SK-N-DZ (cell line): ENCODE results near the gene AKAP5.
"Not testable (repeated sequence)": the region's sequence is repeated elsewhere in the genome, so short reads cannot be mapped to it uniquely, and the experiment has no call there.

Experiments
- DNase-seq: peaks from one replicate; pipeline ENCODE4 v3.0.0-alpha.2; 2015; ENCODE audit warnings: low spot score

The AKAP5 gene

DNA sequence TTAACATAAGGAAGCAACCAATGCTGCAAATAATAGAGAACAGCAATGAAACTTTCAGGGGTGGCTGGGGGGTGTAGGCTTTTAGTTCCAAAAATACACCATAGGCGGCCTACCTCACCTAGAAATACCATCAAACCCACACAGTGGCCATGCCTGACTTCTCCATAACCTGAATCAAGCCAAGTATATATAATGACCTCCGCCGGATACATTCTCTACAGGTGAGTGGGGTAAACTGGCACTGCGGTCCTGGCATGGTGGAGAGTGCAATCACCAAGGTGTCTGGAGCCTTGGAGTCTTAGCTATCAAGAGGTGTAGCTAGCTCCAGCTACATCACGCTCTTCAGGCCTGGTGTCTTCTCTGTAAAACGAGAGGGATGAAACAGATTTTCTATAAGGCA is 37.2 kb downstream of the AKAP5 start:
- DNase-seq, result peak; percentile 16

DNA sequence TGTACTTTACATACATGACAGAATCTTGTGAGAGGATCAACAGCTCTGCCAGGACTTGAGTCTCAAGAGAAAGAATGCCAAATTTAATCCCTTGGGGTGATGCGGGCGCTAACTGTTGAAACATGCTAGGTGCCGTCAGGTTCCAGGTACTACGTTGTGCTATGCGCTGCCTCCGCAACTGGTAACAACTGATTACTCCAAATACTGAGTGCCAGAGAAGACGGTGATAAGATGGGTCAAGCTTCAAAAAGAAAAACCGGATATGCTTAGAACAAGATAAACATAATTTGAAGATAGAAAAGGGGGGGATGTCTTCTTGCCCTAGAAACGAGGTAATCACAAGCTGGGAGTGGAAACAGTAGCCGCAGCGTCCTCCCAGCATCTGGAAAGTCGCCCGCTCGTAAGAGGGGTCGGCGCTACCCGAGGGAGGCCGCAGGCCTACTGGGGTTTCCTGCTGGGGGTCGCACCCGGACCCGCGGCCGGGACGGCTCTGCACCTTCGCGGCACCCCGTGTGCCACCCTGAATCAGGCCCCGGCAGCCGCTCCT is 37.7 kb downstream of the AKAP5 start:
- peak; percentile 26 for DNase-seq

DNA sequence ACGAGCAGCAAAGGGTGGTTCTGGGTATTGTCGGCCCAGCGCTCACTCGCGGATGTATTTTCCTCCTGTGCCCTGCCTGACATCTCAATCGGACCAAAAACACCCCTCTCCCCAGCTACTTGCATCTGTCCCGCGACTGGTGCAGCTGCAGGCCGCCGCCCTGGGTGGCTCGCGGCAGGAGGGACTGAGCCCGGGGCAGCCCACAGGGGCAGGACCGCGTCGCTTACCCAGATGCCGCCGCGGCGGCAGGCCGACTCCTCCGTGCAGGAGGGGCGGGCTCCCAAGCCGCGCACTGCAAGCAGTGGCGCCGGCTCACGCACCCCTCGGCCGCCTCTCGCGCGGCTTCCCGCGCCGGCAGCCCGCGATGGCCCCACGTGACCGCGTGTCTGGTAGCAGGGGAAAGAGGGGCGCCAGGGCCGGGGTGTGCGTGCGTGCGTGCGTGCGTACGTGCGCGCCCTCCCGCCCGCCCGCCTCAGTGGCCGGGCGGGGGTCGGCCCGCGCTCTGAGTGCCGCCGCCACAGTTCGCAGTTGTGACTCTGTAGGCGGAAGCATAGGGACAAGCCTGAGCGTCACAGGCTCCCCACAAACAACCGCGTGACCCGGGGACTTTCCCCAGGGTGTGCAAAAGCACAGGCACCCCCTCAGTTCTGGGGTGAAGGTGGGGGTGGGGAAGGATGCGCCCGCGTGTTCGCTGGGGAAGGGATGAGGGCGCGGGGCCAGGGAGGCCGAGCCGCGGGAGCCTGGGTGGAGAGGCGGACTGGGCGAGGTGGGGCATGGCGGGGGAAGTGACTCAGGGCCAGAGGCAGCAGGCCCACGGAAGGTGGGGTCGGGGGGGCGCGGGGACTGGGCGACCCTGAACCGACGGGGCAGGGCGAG is 38.4 kb downstream of the AKAP5 start, which contains the start of gene ZBTB25:
TSS of gene ZBTB25 (minus strand) at position 405 of the 876 bp plus-strand sequence. CDS start 13,305 bp downstream, outside the sequence.
- peak; percentile 95 for DNase-seq

DNA sequence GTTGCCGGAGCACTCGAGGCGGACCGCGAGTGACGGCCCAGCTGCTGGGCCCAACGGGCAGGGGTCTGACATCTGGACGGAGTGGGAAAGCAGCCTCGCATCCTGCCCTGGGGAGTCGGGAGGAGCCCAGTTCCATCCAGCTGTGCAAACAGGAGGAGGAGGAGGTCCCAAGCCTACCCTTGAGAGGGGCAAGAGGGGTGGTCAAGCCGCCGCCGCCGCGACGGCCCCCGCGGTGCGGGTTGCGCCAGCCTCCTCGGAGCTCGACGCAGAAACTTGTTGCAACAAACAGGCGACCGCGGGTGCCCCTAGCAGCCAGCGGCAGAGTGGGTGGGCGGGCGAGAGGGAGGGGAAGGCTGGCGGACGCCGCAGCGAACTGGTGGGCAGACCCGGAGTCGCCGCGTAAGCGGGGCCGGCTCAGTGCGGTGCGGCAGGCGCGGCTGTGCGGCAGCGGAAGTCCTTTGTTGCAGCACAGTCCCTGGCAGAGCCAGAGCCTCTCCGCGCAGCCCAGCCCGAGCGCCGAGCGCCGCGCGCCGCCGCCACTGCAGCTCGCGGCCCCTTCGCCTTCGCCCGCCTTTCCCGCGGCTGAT is 39.1 kb downstream of the AKAP5 start, which contains the start of gene ZBTB1:
TSS of gene ZBTB1 (plus strand) at position 461 of the 587 bp plus-strand sequence. CDS start 16,735 bp downstream, outside the sequence.
- DNase-seq, result peak; percentile 73

DNA sequence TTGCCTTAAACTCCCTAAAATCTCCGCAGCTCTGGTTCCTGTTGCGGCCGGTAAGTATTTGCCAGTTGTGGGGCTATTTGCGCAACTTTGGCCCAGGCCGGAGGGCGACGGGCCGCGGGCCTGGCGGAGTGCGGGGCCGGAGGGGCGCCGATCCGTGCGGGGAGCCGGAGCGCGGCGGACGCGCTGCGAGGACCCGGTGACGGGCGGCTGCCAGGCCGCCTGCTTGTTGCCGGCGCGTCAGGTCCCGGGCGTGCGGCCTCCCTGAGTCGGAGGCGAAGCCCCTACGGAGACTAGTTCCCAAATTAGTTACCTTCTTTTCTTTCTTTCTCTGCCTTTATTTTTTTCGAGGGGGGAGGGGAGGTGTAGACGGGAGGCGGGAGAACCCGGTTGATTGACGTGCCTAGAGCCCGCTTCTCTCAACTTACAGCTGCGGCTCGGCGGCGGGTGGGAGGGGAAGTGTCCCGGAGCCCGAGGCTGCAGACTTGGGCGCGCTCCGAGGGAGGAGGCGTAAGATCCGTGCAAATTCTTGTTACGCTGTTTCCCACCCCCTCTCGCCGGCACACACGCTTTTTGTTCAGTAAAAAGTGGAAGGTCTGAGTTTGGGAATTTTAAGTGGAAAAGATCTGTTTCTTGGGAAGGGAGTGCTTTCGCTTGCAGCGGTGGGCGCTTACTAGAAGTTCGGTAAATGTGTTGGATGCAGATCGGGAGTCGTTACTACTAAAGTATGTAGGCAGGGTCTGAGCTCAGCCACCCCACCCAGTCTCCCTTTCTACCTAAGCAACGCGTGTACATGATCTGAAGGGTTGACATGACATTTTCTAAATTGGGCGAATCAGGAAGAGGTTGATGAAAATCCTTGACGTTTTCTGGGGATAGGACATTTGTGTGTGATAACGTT is 39.8 kb downstream of the AKAP5 start:
- peak; percentile 76 for DNase-seq

DNA sequence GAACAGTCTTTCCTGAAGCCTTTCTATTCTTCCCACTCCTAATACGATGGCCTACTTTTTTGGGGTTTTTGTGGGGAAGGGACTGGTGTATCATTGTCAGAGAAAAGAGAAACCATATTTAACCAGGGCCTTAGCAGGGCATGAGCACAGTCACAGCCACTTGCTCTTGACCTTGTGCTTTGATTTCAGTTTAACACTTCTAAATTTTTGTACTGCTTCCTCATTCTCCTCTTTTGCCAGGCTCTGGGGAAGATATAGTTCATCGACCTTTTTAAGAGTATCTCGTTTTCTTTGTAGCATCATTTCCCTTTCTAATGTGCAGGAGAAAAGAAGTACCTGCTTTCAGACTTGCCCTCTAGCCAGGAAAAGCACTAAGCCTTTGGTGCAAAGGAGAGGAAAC is 41.4 kb downstream of the AKAP5 start:
- DNase-seq, result no peak

DNA sequence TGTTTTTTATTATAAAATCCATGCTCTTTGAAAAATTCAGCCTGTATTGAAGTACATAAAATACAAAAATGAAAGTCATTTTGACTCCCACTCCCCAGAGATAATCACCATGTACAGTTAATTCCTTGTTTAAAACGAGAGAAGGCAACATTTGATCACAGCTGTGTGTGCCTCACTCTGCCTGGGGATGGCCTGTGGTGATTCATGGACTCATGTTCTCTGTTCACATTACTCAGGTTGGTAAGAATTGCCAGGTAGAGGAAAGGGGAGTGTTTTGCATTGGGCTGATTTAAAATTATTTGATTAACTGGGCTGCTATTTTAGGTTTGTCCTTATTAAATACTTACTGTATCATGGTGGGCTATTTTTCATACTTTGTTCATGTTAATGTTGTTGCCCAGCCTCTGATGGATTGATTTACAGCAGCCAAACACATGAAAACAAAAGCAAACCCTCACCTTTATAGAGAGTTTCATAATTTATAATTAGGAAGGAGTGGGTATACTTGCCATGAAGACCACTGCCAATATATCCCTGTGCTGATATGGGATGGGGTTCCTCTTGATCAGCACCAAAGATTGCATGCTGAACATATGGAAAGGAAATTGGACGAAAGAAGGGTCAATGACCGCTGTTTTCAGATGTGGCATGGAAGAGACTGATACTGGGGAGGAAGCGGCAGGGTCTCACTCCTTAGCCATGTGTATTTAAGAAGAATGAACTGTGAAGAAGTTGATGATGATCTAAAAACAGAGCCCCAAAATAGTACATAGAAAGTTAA is 42.3 kb downstream of the AKAP5 start:
- no peak for DNase-seq

DNA sequence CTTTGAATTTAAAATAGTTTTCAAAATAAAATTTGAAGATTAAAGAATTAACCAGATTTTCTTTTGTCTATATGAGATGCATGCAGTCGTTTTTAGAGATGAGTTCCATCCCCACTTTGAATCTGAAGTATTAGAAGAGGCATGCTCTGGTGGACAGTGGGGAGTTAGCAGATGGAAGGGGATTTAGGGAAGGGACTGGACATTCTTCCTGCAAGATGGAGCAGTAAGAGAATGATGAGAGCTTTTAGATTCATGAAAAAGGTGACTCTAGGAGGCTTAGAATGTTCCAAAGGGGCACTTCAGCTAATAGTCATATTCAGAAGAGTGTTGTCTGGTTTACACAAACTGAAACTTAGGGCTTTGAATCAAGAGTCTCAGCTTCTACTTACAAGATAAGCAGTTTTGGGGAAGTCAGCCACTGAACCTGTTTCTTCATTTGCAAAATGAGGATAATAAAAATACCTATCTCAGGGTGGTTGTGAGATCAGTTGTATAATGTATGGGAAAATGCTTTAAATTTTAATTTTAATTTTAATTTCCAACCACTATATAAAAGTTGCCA is 43.0 kb downstream of the AKAP5 start:
- no peak for DNase-seq

DNA sequence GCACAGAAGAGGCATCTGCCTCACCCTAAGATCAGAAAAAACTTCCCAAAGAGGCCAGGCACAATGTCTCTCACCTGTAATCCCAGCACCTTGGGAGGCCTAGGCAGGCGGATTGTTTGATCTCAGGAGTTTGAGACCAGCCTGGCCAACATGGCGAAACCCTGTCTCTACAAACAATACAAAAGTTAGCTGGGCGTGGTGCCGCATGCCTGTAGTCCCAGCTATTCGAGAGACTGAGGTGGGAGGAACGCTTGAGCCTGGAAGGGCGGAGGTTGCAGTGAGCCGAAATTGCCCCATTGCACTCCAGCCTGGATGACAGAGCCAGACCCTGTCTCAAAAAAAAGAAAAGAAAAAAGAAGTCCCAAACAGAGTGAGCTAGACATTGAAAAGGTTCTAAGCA is 43.7 kb downstream of the AKAP5 start:
- no peak for DNase-seq

DNA sequence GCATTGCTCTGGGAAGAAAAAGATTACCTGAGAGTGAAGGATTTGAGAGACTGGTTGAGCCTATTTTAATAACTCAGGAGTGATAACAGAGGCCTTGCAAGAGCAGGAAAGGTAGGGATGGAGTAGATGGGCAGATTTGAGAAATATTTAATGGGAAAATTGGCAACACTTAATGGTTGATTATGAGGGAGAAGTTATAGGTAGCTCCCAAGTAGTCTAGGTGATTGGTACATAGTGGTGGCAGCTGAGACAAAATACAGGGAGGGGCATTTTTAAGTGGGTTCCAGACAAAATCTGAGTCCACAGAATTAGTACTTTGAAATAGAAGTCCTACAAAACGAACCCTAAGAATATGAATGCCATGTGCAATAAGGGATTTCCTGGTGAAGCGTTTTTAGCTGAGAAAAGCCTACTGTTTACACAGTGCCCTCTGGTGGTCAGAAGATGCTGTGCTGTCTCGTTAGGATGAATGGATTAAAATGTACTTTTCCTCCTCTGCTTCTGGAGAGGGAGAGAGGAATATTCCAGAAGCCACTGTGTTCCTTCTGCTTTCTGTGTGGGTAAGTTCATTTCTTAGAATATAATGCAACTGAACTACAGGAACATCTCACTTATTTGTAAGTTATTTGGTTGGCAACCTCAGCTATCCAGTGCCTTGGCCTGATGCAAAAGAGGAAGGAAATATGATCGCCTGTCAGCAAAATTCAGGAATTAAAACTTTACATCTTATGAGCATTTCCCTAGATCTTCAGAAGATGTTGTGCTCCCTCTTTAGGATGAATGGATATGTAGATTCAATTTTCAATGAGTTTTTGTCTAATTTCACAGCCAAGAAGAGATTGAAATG is 45.7 kb downstream of the AKAP5 start:
- DNase-seq, result peak; percentile 57

DNA sequence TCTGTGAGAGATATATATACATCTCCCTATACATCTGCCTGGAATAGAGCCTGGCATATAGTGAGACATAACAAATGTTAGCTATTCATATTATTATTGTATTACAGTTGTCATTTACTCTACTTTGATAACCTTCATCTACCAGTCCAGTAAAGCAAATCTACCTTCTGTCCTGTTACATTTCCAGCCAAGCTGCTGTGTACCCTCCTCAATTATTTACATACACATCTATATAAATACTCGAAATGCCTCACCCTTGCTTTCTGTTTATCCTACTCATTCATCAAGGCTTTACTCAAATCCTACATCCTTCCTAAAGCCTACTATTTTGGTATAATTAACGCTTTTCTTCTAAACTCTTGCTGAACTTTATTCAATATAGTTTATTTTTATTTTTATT is 48.0 kb downstream of the AKAP5 start:
- no peak for DNase-seq

DNA sequence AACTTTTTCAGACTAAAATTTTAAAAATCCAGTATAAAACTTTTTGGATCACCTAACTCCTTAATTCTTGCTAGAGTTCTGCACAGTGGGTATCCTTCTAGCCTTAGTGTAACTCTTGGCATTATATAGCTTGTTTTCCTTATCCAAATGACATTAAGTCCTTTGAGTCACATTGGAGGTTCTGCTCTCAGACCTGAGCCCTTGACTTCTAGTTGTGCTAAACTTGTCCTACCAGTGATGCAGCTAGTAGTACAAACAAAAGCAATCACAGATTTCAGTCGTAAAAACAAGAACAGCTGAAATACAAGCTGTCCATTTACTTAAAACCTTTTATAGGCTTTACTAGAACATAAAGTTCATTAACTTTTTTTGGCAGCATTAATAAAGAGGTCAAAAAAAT is 49.8 kb downstream of the AKAP5 start:
- no peak for DNase-seq

DNA sequence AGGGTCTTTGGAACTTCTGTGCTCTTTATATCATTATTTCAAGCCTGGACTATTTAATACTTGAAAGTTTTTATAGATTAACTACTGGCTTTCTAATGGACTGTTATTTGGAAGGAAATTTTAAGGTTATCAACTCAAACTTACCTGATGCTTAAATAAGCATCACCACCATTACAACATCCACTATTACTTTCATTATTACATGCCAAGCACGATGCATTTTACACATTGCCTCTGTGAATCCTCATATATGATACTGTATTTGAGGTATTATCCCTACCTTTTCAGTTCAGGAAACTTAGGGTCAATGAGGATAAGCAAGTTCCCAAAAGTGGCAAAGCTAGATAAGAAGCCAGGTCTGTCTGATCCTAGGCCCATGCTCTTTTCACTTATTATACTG is 51.7 kb downstream of the AKAP5 start:
- DNase-seq, result no peak

DNA sequence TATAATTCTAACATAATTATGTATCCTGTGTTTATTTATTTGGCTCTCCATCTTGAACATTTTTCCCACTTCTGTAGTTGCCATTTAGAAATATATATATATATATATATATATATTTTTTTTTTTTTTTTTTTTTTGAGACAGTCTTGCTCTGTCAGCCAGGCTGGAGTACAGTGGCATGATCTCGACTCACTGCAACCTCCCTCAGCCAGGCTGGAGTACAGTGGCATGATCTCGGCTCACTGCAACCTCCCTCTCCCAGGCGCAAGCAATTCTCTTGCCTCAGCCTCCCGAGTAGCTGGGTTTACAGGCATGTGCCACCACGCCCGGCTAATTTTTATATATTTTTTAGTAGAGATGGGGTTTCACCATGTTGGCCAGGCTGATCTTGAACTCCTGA is 52.4 kb downstream of the AKAP5 start:
- not testable (repeated sequence) for DNase-seq

DNA sequence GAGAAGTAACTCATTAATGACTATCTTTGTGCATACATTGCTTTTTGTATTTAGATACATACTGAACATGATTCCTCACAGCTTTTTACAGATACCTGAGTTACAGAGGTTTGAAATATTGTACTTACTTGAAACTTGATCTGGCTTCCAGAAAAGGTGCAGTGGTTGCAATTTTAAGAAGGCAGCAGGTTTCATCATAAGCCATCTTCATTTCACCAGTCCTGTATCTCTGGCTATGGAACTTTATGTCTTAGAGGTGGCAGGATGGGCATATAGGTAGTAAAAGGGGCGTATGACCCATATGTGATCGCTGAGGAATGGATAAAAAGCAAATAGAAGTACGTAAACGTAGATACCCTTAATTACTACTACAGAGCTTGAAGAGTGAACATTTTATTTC is 52.9 kb downstream of the AKAP5 start:
- no peak for DNase-seq

DNA sequence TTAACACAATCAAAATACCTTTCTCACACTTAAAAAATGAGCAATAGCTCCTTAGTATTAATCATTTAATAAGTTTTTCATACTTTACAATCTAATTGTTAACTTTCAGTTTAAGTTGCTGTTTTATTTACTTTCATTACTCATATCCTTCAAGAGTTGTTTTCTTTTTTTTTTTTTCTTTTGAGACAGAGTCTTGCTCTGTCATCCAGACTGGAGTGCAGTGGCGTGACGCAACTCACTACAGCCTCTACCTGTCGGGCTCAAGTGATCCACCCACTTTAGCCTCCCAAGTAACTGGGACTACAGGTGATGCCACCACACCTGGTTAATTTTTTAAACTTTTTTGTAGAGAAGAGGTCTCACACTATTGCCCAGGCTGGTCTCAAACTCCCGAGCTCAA is 55.4 kb downstream of the AKAP5 start:
- DNase-seq, result no peak

DNA sequence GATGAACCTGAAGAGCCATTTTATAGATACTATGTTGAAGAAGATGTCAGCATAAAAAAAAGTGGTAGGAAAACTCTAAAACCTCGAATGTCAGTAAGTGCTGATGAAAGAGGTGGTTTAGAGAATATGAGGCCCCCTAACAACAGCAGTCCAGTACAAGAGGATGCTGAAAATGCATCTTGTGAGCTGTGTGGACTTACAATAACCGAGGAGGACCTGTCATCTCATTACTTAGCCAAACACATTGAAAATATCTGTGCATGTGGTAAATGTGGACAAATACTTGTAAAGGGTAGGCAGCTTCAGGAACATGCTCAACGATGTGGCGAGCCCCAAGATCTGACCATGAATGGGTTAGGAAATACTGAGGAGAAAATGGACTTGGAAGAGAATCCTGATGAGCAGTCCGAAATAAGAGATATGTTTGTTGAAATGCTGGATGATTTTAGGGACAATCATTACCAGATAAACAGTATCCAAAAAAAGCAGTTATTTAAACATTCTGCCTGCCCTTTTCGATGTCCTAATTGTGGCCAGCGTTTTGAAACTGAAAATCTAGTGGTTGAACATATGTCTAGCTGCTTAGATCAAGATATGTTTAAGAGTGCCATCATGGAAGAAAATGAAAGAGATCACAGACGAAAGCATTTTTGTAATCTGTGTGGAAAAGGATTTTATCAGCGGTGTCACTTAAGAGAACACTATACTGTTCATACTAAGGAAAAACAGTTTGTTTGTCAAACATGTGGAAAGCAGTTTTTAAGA is 57.5 kb downstream of the AKAP5 start:
- DNase-seq, result no peak
